Measurements from ENCODE around the gene LIMS3. TPM values are rescaled to one million over a fixed set of nuclear protein-coding genes. Genes with fewer than 3 reads are reported as not detected.
"Not testable (repeated sequence)": the region's sequence is repeated elsewhere in the genome, so short reads cannot be mapped to it uniquely, and the experiment has no call there.

LIMS3 gene
- polyA plus RNA-seq, 3 donors = 3.8 to 6.3 (median 4.9) TPM

GRCh38 chr2:109921543-109922384 is 23.3 kb downstream of the LIMS3 start:
- not testable (repeated sequence) for DNase-seq (ENCODE audit: low read depth in 3 of 3, low spot score in 2 of 3)

GRCh38 chr2:109924481-109924880 is 26.0 kb downstream of the LIMS3 start:
- DNase-seq (ENCODE audit: low read depth in 3 of 3, low spot score in 2 of 3) = not testable (repeated sequence)

- not testable (repeated sequence) for DNase-seq (ENCODE audit: low read depth in 3 of 3, low spot score in 2 of 3)
Measured at GRCh38 chr2:109927803-109928202, 29.3 kb downstream of the LIMS3 start.

DNA sequence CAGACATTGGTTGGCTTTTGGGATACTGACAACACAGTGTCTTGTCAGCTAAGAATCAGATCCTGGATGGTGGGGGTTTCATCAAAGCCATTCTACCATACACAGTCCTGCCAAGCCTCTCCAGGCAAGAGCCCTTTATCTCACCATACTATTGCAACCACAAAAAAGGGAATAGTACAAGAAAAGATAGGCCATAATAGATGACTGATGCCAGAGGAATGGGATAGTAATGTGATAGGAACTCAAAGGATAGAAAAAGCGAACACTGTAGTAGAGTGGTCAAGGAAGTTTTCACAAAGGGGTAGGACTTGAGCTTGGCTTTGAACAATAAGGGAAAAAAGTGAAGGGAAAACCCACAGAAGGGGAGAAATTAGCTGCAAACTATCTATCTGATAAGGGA is 30.7 kb downstream of the LIMS3 start:
- DNase-seq (ENCODE audit: low read depth in 3 of 3, low spot score in 2 of 3) = not testable (repeated sequence)

GRCh38 chr2:109936534-109936933 is 38.0 kb downstream of the LIMS3 start:
- DNase-seq (ENCODE audit: low read depth in 3 of 3, low spot score in 2 of 3) = not testable (repeated sequence)

DNA sequence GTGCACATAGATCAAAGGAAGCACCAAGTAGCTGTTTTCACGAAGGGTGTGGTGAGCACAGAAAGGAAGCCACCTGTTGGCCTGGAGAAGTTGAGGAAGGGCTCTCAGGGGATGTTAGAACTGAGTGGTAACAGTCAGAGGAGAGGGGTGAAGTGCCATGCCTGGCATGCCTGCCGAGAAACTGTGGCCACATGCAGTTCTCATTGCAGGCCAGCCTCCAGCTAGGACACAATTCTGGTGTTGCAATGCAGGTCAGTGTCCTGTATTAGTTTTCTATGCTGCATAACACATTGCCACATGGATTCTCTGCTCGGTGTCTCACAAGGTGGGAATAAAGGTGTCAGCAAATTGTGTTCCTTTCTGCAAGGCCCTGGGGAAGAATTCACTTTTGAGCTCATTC is 46.9 kb downstream of the LIMS3 start:
- not testable (repeated sequence) for DNase-seq (ENCODE audit: low read depth in 3 of 3, low spot score in 2 of 3)

DNA sequence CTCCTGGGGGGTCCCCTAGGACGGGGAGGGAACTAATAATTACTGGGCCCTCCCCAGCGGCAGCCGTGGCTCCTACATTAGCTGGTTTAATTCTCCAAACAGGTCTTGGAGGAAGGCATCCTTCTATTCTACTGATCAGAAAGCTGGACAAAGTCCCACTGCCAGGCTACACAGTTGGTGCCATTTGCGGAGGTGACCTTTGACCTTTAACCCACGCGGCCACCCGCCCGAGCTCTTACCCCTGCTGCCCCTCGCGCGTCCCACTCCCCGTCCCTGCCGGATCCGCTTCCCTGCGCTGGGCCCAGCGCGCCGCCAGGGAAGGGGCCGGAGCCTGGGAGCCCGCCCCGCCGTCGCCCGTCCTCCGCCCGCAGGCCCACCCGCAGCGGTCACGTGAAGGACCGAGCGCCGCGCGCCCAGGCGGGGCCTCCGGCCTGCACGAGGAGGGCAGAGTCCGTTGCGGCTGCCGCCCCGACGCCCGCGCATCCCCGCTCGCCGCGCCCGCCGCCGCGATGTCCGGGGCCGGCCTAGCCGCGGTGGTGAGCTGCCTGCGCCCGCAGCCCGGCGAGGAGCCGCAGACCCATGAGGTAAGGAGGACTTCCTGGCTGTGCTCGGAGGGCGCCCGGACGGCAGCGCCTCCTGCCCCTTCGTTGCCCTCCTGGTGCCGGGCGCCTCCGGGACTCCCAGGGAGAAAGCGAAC is 48.9 kb downstream of the LIMS3 start:
- DNase-seq (ENCODE audit: low read depth in 3 of 3, low spot score in 2 of 3) = not testable (repeated sequence)

DNA sequence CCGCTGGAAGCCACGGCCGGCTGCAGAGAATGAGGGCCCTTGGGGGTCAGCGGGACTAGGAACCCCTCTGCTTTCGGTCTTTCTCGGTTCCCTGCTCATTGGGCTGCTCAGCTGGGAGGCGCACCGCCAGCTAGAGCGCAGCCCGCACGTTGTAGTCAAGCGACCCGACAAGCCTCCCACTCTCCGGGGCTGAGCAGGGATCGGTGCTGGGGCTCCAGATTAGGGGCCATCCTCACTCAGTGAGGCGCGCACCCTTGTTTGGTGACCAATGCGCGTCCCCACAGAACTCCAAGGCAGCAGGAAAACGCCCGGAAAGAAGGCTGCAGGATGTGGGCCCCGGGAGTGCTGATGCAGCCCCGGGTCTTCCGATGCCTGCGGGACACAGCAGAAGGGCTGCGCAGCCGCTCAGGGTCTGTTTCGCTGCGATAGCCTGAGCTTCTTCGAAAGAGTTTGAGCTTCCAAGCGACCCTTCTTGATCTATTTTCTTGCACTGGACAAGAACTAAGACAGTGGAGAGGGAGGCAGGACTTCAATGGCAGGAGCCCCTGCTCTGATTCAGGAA is 49.6 kb downstream of the LIMS3 start:
- not testable (repeated sequence) for DNase-seq (ENCODE audit: low read depth in 3 of 3, low spot score in 2 of 3)

DNA sequence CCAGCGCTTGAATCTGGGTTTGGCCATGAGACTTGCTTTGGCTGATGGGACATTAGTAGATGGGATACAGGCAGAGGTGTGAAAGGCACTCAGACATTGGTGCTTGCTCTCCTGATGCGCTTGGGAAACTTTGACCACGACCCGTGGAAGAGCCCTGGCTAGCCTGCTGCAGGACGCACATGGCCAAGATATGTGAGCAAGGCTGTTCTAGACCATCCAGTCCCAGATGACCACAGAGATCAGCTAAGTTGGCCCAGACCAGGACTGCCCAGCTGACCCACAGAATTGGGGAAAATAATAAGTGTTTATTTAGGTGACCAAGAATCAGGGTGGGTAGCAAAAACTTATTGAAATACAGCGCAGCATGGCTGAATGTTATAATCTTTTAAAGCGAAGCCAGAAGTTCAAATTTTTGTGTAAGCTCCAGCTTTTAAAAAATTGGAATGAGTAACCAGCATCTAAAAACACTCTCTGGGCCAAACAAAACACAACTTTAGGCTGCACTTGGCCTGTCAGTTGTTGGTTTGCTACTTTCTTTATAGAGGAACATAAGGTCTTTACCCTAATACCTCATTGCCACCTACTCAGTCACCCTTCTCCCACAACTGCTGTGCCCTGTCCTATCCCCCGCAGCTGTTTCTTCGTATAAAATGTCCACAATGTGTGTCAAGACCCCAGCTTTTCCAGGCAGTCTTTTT is 51.8 kb downstream of the LIMS3 start:
- DNase-seq (ENCODE audit: low read depth in 3 of 3, low spot score in 2 of 3) = not testable (repeated sequence)

GRCh38 chr2:109963942-109964341 is 65.5 kb downstream of the LIMS3 start:
- not testable (repeated sequence) for DNase-seq (ENCODE audit: low read depth in 3 of 3, low spot score in 2 of 3)

DNA sequence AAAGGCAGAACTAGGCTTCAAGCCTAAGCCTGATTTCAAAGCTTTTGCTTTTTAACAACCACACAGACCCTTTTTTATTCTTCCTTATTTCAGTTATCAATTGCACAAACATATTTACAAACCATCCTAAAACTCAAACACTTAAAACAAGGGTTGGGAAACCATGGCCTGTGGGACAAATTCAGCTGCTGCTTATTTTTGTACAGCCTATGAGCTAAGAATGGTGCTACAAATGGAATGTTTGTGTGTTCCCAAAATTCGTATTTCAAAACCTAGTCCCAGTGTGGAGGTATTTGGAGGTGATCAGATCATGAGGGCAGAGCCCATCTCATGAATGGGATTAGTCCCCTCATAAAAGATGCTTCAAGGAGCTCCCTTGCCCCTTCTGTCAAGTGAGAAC is 67.0 kb downstream of the LIMS3 start:
- not testable (repeated sequence) for DNase-seq (ENCODE audit: low read depth in 3 of 3, low spot score in 2 of 3)

DNA sequence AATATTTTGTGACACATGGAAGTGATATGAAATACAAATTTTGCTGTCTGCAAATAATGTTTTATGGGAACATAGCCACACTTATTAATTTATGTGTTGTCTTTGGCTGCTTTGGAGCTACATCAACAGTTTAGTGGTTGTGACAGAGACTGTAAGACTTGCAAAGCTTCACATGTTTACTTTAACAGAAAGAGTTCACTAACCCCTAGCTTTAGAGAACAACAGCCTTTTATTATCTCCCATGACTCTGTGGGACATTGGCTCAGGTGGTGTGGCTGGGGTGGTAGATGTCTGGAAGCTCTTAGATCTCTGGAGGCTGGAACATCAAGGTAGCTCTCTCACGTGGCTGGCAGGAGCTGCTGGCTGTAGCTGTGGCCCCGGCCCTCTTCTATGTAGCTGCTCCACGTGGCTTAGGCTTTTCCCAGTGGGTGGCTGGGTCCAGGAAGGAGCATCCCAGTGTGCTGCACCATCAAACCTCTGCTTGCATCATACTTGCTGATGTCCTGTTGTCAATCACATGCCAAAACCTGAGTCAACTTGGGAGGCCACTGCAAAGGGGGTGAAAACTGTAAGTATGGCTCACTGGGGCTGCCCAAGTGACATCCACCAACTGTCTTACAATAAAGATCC is 67.7 kb downstream of the LIMS3 start:
- DNase-seq (ENCODE audit: low read depth in 3 of 3, low spot score in 2 of 3) = not testable (repeated sequence)

GRCh38 chr2:109966858-109967257 is 68.4 kb downstream of the LIMS3 start:
- not testable (repeated sequence) for DNase-seq (ENCODE audit: low read depth in 3 of 3, low spot score in 2 of 3)

DNA sequence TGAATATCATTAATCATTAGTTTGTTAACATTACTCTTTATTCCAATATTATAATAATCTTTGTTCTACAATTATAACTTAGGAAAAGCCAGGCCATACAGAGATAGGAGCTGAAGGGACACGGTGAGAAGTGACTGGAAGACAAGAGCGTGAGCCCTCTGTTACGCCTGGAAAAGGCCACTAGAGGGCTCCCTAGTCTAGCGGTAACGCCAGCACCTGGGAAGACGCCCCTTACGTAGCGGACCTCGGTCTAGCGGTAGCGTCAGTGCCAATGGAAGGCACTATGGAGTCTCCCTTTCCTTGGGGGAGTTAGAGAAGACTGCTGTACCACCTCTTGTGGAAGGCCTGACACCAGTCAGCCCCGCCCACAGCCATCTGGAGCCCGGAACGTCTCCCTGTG is 71.4 kb downstream of the LIMS3 start:
- DNase-seq (ENCODE audit: low read depth in 3 of 3, low spot score in 2 of 3) = not testable (repeated sequence)

DNA sequence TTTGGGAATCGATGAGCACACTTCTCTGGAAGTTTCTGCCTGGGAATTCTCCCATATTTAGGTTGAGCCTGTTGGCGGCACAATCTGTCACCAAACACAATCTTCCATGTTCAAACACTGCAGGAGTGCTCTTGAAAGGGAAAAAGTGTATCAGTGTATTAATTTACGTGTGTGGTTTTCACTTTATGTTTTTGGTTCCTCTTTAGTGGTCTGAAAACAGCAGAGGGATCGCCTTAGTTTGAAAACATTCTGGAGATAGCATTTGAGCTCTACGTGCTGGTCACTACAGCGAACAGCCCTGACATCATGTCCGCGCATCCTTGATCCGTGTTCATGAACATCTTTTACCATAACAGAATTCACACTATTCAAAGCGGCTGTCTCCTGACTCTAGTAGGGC is 73.2 kb downstream of the LIMS3 start:
- DNase-seq (ENCODE audit: low read depth in 3 of 3, low spot score in 2 of 3) = not testable (repeated sequence)

Other genes with a start within 250 kb of the LIMS3 start
- gene RGPD5, start 104.4 kb upstream of the LIMS3 start, polyA plus RNA-seq (ENCODE audit: insufficient read length in 3 of 3) = 10 to 100 TPM in 2 of 3 donors, 1 to 10 TPM in 1; 8.7 to 15.3 (median 10.4) TPM
- gene MALL, start 217.1 kb downstream of the LIMS3 start, polyA plus RNA-seq (ENCODE audit: insufficient read length in 3 of 3) = 10 to 100 TPM; 14.2 to 15.5 (median 14.9) TPM

All from right renal cortex interstitium (tissue), 3 donors.